Chondrocyte (in vitro differentiated cells): ENCODE measurements around the gene RAB1B. TPM values are rescaled to one million over a fixed set of nuclear protein-coding genes. Genes with fewer than 3 reads are reported as not detected.

Experiments
- DNase-seq: peaks from one replicate; pipeline ENCODE4 v3.0.0; 2021; ENCODE audit warnings: mixed read lengths, low spot score
- H3K27ac Mint-ChIP-seq: one replicate; pipeline ENCODE4 v1.8.0; 2021; ENCODE audit warnings: mild to moderate bottlenecking, moderate library complexity, mixed read lengths; ENCODE audit not compliant: unreplicated experiment
- H3K27me3 Mint-ChIP-seq: 2 replicates; pipeline ENCODE4 v1.8.0; 2021; ENCODE audit warnings: low read depth, mixed read lengths
- H3K36me3 Mint-ChIP-seq: 2 replicates; pipeline ENCODE4 v1.8.0; 2021; ENCODE audit warnings: low read depth, mixed read lengths
- H3K4me1 Mint-ChIP-seq: 2 replicates; pipeline ENCODE4 v1.8.0; 2021; ENCODE audit warnings: low read depth, mild to moderate bottlenecking, mixed read lengths
- H3K4me3 Mint-ChIP-seq: one replicate; pipeline ENCODE4 v1.8.0; 2021; ENCODE audit warnings: mild to moderate bottlenecking, moderate library complexity, mixed read lengths; ENCODE audit not compliant: unreplicated experiment
- H3K9me3 Mint-ChIP-seq: 2 replicates; pipeline ENCODE4 v1.8.0; 2021; ENCODE audit warnings: low read depth, mixed read lengths
- CTCF ChIP-seq: fragments of 200-600 bp; sonication (generic); IDR thresholded peaks from 2 replicates; pipeline ENCODE4 v1.5.0; 2021; ENCODE audit warnings: antibody characterized with exemption, mild to moderate bottlenecking, moderate library complexity
- total RNA-seq: library from RNA; stranded (reverse); gene quantifications from 3 replicates; pipeline ENCODE4 v1.2.1, GENCODE V29; 2021

RAB1B gene
- total RNA-seq, 1 donor from 2014 or later = 124 TPM

DNA sequence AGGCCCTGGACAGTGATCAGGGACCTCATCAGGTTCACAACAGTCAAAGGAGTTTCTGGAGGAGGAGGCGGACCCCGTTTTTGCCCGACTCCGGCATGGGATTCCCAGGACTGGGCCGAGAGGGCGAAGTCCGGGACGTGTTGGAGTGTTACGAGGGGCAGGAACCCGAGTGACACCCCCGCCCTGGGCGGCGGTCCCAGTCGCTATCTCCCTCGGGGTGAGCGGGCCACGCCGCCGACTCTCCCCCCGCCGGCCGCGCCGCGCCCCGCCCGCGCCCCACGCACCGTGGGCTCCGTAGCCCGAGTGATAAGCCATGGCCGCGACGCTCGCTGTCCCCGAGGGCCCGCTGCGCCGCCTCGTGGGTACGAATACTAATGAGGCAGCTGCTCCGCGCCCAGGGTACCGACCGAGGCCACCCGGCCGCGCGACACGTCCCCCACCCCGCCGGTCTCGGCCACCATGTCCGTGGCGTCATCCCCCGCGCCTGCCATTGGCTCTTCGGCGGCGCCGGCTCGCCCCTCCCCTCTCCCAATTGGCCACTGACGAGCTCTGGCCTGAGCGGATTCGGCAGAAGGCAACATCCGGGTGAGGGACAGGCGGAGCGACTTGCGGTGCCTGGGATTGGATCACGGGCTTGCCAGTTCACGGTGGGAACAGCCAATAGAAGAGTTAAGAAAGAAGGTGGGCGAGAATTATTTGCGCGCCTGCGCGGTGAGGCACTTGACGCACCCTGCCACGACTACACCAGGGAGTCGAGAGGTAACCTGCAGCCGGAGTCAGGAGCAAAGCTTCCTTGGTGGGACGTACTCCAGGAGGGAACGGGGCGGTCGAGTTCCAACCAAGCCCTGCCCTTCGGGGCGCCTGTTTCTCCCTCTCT, 20.5 kb downstream of the RAB1B start, which contains the start of gene YIF1A:
YIF1A (minus strand) TSS at position 473 of the 877 bp plus-strand sequence; CDS start at position 315, 158 bp downstream.
- H3K27ac Mint-ChIP-seq = peak within 1 kb of the TSS; percentile 98
- peak; percentile 36 for TF ChIP-seq CTCF
- DNase-seq = peak; percentile 100
- H3K9me3 Mint-ChIP-seq = no peaks in the 10 kb centered on the region
- peaks cover 5% of the 10 kb centered on the region for H3K27me3 Mint-ChIP-seq
- peak within 1 kb of the TSS; percentile 87 for H3K4me3 Mint-ChIP-seq
- no peaks in the 10 kb centered on the region for H3K36me3 Mint-ChIP-seq
- H3K4me1 Mint-ChIP-seq = peaks cover 43% of the 10 kb centered on the region

- no peak for TF ChIP-seq CTCF
- no peaks in the 10 kb centered on the region for H3K9me3 Mint-ChIP-seq
- no peaks in the 10 kb centered on the region for H3K36me3 Mint-ChIP-seq
- H3K4me3 Mint-ChIP-seq = peak overlapping the region; percentile 87
- peak overlapping the region; percentile 98 for H3K27ac Mint-ChIP-seq
- DNase-seq = no peak
- peaks cover 5% of the 10 kb centered on the region for H3K27me3 Mint-ChIP-seq
- H3K4me1 Mint-ChIP-seq = peaks cover 43% of the 10 kb centered on the region
Observed at GRCh38 chr11:66289548-66290329, 21.3 kb downstream of the RAB1B start.

- Mint-ChIP-seq H3K9me3 (no peaks in the 10 kb centered on the region), H3K4me1 (peaks cover 43% of the 10 kb centered on the region), H3K27me3 (peaks cover 5% of the 10 kb centered on the region), H3K36me3 (no peaks in the 10 kb centered on the region), H3K4me3 (peak overlapping the region; percentile 87), H3K27ac (no peak overlapping the region)
- no peak for DNase-seq
- no peak for TF ChIP-seq CTCF
Observed at GRCh38 chr11:66290330-66290621, 21.8 kb downstream of the RAB1B start.

DNA sequence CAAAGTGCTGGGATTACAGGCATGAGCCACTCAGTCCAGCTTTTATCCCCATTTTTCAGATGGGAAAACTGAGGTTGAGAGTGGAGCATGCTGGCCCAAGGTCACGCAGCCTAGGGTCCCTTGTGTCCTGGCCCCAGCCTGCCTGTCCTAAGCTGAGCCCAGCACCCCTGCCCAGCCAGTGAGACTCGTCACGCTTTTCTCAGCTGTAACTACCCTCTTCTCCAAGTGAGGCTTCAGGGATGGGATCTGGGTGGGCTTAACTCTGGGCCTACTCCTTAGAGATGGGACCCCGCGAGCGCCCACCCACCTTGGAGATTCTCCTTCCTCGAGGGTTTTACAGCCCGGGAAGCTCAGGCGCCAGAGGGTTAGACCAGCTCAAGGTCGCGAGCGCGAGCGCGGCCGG, 22.9 kb downstream of the RAB1B start:
- peaks cover 2% of the 10 kb centered on the region for H3K36me3 Mint-ChIP-seq
- DNase-seq = no peak
- no peak overlapping the region for H3K4me3 Mint-ChIP-seq
- peaks cover 39% of the 10 kb centered on the region for H3K4me1 Mint-ChIP-seq
- H3K9me3 Mint-ChIP-seq = no peaks in the 10 kb centered on the region
- H3K27ac Mint-ChIP-seq = no peak overlapping the region
- H3K27me3 Mint-ChIP-seq = peaks cover 5% of the 10 kb centered on the region
- no peak for TF ChIP-seq CTCF
